OCI-LY7 (cell line): ENCODE results near the gene BEND5. TPM values are rescaled to one million over a fixed set of nuclear protein-coding genes. Genes with fewer than 3 reads are reported as not detected.

Source experiments
- BruUV-seq: library from RNA; stranded (reverse); fragments of 400-500 nt; replicated peaks from 2 replicates; lab custom pipeline; 2021; lab: Mats Ljungman, UMichigan
- CTCF ChIA-PET: fragments of 300-600 bp; sonication (Branson Sonifier 250); formaldehyde crosslinking; loops from one replicate; lab custom pipeline; 2022; ENCODE audit warnings: antibody characterized with exemption; ENCODE audit not compliant: unreplicated experiment; lab: Charles Lee
- POLR2A ChIA-PET: fragments of 300-600 bp; sonication (Branson Sonifier 250); formaldehyde crosslinking; loops from one replicate; lab custom pipeline; 2022; ENCODE audit warnings: antibody characterized with exemption; lab: Charles Lee
- DNase-seq: peaks from one replicate; pipeline ENCODE4 v3.0.0-alpha.2; 2015; ENCODE audit warnings: low spot score
- H2AFZ ChIP-seq: fragments of 200-600 bp; sonication (generic), shearing (Covaris generic); 2 replicates; pipeline ENCODE4 v1.6.1; 2014; ENCODE audit warnings: mild to moderate bottlenecking, antibody characterized with exemption, low read length, moderate library complexity
- H3K27ac ChIP-seq: fragments of 200-600 bp; sonication (generic); 2 replicates; pipeline ENCODE4 v1.5.1; 2014; ENCODE audit warnings: mixed run types, low read depth, mild to moderate bottlenecking, moderate library complexity, low read length, inconsistent platforms; ENCODE audit not compliant: poor library complexity, severe bottlenecking
- H3K36me3 ChIP-seq: fragments of 200-600 bp; sonication (generic); 2 replicates; pipeline ENCODE4 v1.6.1; 2014; ENCODE audit warnings: mild to moderate bottlenecking, antibody characterized with exemption, low read length, moderate library complexity, mixed read lengths; ENCODE audit not compliant: insufficient read depth
- H3K4me1 ChIP-seq: fragments of 200-600 bp; sonication (generic); 2 replicates; pipeline ENCODE4 v1.5.1; 2014; ENCODE audit warnings: mild to moderate bottlenecking, low read length; ENCODE audit not compliant: insufficient read depth, poor library complexity, severe bottlenecking
- H3K4me2 ChIP-seq: fragments of 200-600 bp; sonication (generic); 2 replicates; pipeline ENCODE4 v1.6.1; 2014; ENCODE audit warnings: mild to moderate bottlenecking, low read length
- H3K4me3 ChIP-seq: fragments of 200-600 bp; sonication (generic); 2 replicates; pipeline ENCODE4 v1.5.1; 2014; ENCODE audit warnings: mild to moderate bottlenecking, low read depth, low read length; ENCODE audit not compliant: poor library complexity, severe bottlenecking
- H3K79me2 ChIP-seq: fragments of 200-600 bp; sonication (generic); 2 replicates; pipeline ENCODE4 v1.6.1; 2016; ENCODE audit warnings: low read depth, mild to moderate bottlenecking, low read length, moderate library complexity, mixed read lengths; ENCODE audit not compliant: insufficient read depth
- H3K9me2 ChIP-seq: fragments of 200-600 bp; sonication (generic); 2 replicates; pipeline ENCODE4 v1.6.1; 2016; ENCODE audit warnings: mild to moderate bottlenecking, low read length, mixed read lengths; ENCODE audit not compliant: insufficient read depth
- H3K9me3 ChIP-seq: fragments of 200-600 bp; sonication (generic); 2 replicates; pipeline ENCODE4 v1.6.1; 2014; ENCODE audit warnings: mild to moderate bottlenecking, mixed run types, low read length, mixed read lengths
- H4K20me1 ChIP-seq: fragments of 200-600 bp; sonication (generic); 2 replicates; pipeline ENCODE4 v1.6.1; 2014; ENCODE audit warnings: mild to moderate bottlenecking, antibody characterized with exemption, low read length, moderate library complexity, mixed read lengths; ENCODE audit not compliant: insufficient read depth
- EZH2phosphoT487 ChIP-seq: fragments of 200-600 bp; sonication (generic); IDR thresholded peaks from 2 replicates; pipeline ENCODE4 v1.6.1; 2018; ENCODE audit warnings: low read depth, borderline replicate concordance, mild to moderate bottlenecking, mixed run types, antibody characterized with exemption, low read length, moderate library complexity, mixed read lengths
- intact Hi-C: fragments of 100-400 bp; cut with micrococcal nuclease; formaldehyde crosslinking; loops from one replicate; pipeline ENCODE4 v1.10.0; 2022; ENCODE audit not compliant: unreplicated experiment
- total RNA-seq, 2 experiments: library from RNA; depleted of rRNA in 1 of 2; stranded (reverse); fragments of >200 nt in 1 of 2; shearing (Covaris generic) in 1 of 2; gene quantifications; 2 replicates each; pipeline ENCODE4 v1.2.3, GENCODE V29; 2014 to 2022
- TF ChIP-seq, protein P1 (sequence below): fragments of 200-600 bp; sonication (generic); conservative IDR thresholded peaks from 2 replicates; pipeline ENCODE4 v1.5.1; 2014; ENCODE audit warnings: mild to moderate bottlenecking, antibody characterized with exemption, low read length, moderate library complexity, mixed read lengths

Gene BEND5
- total RNA-seq, 2 experiments from 2014 or later: not detected

DNA sequence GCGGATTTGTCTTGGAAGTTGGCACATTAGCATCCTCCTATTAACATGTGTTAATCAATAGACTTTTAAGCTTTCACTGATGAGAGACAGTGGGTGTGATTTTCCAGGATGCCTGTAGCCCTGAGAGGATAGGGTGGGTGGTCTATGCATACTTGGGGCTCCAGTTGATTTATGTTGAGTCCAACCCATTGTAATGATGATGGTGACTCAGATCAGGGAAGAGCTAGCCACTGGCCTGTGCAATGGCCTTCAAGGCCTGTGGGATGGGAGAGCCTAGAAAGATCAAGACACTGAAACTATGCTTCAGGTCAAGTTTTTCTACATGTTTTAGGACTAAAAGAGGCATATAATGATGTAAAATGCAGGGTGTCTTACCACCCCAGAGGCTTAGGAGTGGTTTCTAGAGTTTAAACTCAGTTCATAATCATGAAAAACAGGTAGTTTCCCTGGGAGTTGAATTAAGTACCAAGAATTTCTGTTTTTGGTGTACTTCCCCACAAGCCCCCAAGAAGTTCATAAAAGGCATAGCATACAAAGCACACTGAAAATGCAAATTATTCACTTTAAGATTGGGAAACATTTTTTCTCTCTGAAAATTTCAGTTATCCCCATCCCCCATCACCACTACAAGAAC is 19.9 kb downstream of the BEND5 start:
- no peak overlapping the region for H3K4me3 ChIP-seq
- no peaks in the 10 kb centered on the region for H3K36me3 ChIP-seq
- no peaks in the 10 kb centered on the region for H3K9me3 ChIP-seq
- peaks cover 8% of the 10 kb centered on the region for H3K4me1 ChIP-seq
- TF ChIP-seq, protein P1, sequence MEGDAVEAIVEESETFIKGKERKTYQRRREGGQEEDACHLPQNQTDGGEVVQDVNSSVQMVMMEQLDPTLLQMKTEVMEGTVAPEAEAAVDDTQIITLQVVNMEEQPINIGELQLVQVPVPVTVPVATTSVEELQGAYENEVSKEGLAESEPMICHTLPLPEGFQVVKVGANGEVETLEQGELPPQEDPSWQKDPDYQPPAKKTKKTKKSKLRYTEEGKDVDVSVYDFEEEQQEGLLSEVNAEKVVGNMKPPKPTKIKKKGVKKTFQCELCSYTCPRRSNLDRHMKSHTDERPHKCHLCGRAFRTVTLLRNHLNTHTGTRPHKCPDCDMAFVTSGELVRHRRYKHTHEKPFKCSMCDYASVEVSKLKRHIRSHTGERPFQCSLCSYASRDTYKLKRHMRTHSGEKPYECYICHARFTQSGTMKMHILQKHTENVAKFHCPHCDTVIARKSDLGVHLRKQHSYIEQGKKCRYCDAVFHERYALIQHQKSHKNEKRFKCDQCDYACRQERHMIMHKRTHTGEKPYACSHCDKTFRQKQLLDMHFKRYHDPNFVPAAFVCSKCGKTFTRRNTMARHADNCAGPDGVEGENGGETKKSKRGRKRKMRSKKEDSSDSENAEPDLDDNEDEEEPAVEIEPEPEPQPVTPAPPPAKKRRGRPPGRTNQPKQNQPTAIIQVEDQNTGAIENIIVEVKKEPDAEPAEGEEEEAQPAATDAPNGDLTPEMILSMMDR: no peak
- TF ChIP-seq EZH2phosphoT487: no peak
- no peaks in the 10 kb centered on the region for H4K20me1 ChIP-seq
- ChIA-PET CTCF (no interaction called here), POLR2A (no interaction called here)
- intact Hi-C loops: no loop called here
- BruUV-seq: no TSS peak
- H3K4me2 ChIP-seq: no peak overlapping the region
- no peaks in the 10 kb centered on the region for H3K79me2 ChIP-seq
- H3K27ac ChIP-seq: no peak overlapping the region
- H3K9me2 ChIP-seq: no peaks in the 10 kb centered on the region
- H2AFZ ChIP-seq: no peak overlapping the region
- DNase-seq: no peak

DNA sequence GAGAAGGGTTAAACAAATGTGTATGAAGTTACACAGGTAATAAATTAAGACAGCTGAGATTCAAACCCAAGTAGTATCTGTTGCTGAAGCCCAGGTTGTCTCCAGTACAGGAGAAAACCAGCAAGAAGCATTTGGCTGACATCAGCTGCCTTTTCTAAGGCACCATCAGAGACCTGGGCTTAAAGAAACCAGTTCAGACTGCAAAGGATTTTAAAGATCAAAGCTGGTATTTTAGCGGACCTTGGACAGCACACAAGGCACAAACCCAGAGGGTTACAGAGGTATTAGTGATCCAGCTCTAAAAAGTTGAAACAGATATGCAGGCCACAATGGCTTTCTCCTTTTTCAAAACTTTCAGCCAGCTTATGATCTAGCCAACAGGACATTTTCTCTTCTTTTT is 23.4 kb downstream of the BEND5 start:
- Histone ChIP-seq H3K4me1 (peaks cover 18% of the 10 kb centered on the region), H3K27ac (no peak overlapping the region), H3K9me2 (no peaks in the 10 kb centered on the region), H3K9me3 (no peaks in the 10 kb centered on the region), H4K20me1 (no peaks in the 10 kb centered on the region), H3K79me2 (no peaks in the 10 kb centered on the region), H2AFZ (no peak overlapping the region), H3K4me3 (no peak overlapping the region), H3K36me3 (no peaks in the 10 kb centered on the region), H3K4me2 (no peak overlapping the region)
- POLR2A ChIA-PET: no interaction called here
- CTCF ChIA-PET: no interaction called here
- DNase-seq: no peak
- BruUV-seq: no TSS peak
- intact Hi-C loops: no loop called here
- no peak for TF ChIP-seq EZH2phosphoT487
- TF ChIP-seq, protein P1: no peak

GRCh38 chr1:48750109-48750508 is 26.6 kb downstream of the BEND5 start:
- Histone ChIP-seq H3K4me3 (peak overlapping the region; percentile 6), H3K9me2 (no peaks in the 10 kb centered on the region), H3K36me3 (no peaks in the 10 kb centered on the region), H4K20me1 (no peaks in the 10 kb centered on the region), H3K4me2 (peak overlapping the region; percentile 46), H3K27ac (peak overlapping the region; percentile 26), H2AFZ (peak overlapping the region; percentile 81), H3K9me3 (no peaks in the 10 kb centered on the region), H3K79me2 (no peaks in the 10 kb centered on the region), H3K4me1 (peaks cover 18% of the 10 kb centered on the region)
- intact Hi-C loops: no loop called here
- POLR2A ChIA-PET: interaction anchor here (0.9 kb wide), 1 partner anchor 22 kb away, joined by 4 read pairs; no protein-coding TSS in a partner anchor
- BruUV-seq: no TSS peak
- TF ChIP-seq, protein P1: peak; percentile 46
- TF ChIP-seq EZH2phosphoT487: no peak
- CTCF ChIA-PET: no interaction called here
- peak; percentile 75 for DNase-seq
